Measurements from ENCODE around the gene RPL7A. TPM values are rescaled to one million over a fixed set of nuclear protein-coding genes. Genes with fewer than 3 reads are reported as not detected.

RPL7A gene
- polyA plus RNA-seq, 1 experiment, result 2,708 TPM

DNA sequence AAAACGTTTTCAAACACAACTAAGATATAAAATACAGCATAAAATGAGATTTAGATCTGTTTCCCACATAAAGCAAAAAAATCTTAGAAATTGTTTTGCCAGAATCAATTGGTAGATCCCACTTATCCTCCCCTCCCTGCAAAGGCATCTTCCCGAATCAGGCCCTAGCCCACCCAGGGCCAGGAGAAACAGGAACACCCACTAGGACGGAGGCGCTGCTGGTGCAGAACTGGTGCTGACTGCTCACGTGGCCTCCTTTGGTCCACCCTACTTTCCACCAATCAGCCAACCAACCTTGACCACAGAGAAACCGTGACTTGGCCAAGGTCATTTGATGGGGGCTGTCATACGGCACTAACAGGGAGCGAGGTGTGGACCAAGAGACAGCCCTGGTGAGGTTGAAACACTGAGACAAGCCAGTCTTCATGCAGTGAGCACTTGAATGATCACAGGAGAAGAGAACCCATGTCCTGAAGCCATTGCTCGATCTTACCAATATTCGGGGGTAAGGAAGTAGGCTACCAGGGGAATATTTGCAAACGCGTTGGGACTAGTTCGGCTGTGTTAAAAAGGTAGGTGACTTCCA lies 13.6 kb downstream of the RPL7A start:
- no peaks in the 10 kb centered on the region; the same call in 1 of the 2 replicates for H3K9me3 ChIP-seq (ENCODE audit: control insufficient read depth, insufficient read depth, low read length)
- TF ChIP-seq CTCF (IDR thresholded peaks at IDR 0.05; ENCODE audit: low read depth, low read length), result no peak
- no peak overlapping the region for H3K27ac ChIP-seq (ENCODE audit: low read depth, low read length)
- CTCF ChIA-PET, result no interaction called here
- H3K27me3 ChIP-seq (ENCODE audit: control insufficient read depth, insufficient read depth, low read length), result no peaks in the 10 kb centered on the region
- POLR2A ChIA-PET, result interaction anchor here (0.7 to 2.1 kb wide), 2 partner anchors 9 to 14 kb away, joined by 3 to 10 read pairs; partner anchors contain the start of genes MED22 and RPL7A
- no peak overlapping the region for H3K4me3 ChIP-seq (ENCODE audit: low read depth, low read length)
- no peak for DNase-seq (ENCODE audit: low read depth, low spot score)

- DNase-seq (ENCODE audit: low read depth, low spot score), result no peak
- H3K27me3 ChIP-seq (ENCODE audit: control insufficient read depth, insufficient read depth, low read length), result no peaks in the 10 kb centered on the region
- H3K9me3 ChIP-seq (ENCODE audit: control insufficient read depth, insufficient read depth, low read length), result no peaks in the 10 kb centered on the region
- ChIA-PET CTCF (no interaction called here), POLR2A (interaction anchor here (0.7 to 2.0 kb wide), 3 partner anchors 9 to 15 kb away, joined by 3 to 11 read pairs (median 6); partner anchors contain the start of genes MED22 and RPL7A)
- no peak overlapping the region for H3K27ac ChIP-seq (ENCODE audit: low read depth, low read length)
- no peak for TF ChIP-seq CTCF (IDR thresholded peaks at IDR 0.05; ENCODE audit: low read depth, low read length)
- H3K4me3 ChIP-seq (ENCODE audit: low read depth, low read length), result no peak overlapping the region
Measured at GRCh38 chr9:133362359-133363044, 14.5 kb downstream of the RPL7A start.

- Histone ChIP-seq H3K4me3 (ENCODE audit: low read depth, low read length) (no peak overlapping the region), H3K27me3 (ENCODE audit: control insufficient read depth, insufficient read depth, low read length) (no peaks in the 10 kb centered on the region), H3K27ac (ENCODE audit: low read depth, low read length) (no peak overlapping the region), H3K9me3 (ENCODE audit: control insufficient read depth, insufficient read depth, low read length) (no peaks in the 10 kb centered on the region)
- DNase-seq (ENCODE audit: low read depth, low spot score), result no peak
- no peak for TF ChIP-seq CTCF (IDR thresholded peaks at IDR 0.05; ENCODE audit: low read depth, low read length)
- CTCF ChIA-PET, result no interaction called here
- POLR2A ChIA-PET, result interaction anchor here (0.9 to 1.7 kb wide), 2 partner anchors 11 to 19 kb away, joined by 3 to 4 read pairs; partner anchors contain the start of genes MED22, RPL7A and SURF1
Measured at GRCh38 chr9:133366435-133366834, 18.4 kb downstream of the RPL7A start.

GRCh38 chr9:133367221-133367620 lies 19.2 kb downstream of the RPL7A start:
- Histone ChIP-seq H3K27me3 (ENCODE audit: control insufficient read depth, insufficient read depth, low read length) (no peaks in the 10 kb centered on the region), H3K9me3 (ENCODE audit: control insufficient read depth, insufficient read depth, low read length) (no peaks in the 10 kb centered on the region), H3K27ac (ENCODE audit: low read depth, low read length) (no peak overlapping the region), H3K4me3 (ENCODE audit: low read depth, low read length) (no peak overlapping the region)
- no peak for DNase-seq (ENCODE audit: low read depth, low spot score)
- CTCF ChIA-PET, result no interaction called here
- no peak for TF ChIP-seq CTCF (IDR thresholded peaks at IDR 0.05; ENCODE audit: low read depth, low read length)
- POLR2A ChIA-PET, result interaction anchor here (1.7 kb wide), 1 partner anchor 19 kb away, joined by 4 read pairs; the partner anchor contains the start of genes MED22 and RPL7A

GRCh38 chr9:133367778-133368177 lies 19.8 kb downstream of the RPL7A start:
- no peak overlapping the region for H3K27ac ChIP-seq (ENCODE audit: low read depth, low read length)
- no peak for DNase-seq (ENCODE audit: low read depth, low spot score)
- TF ChIP-seq CTCF (IDR thresholded peaks at IDR 0.05; ENCODE audit: low read depth, low read length), result no peak
- no peak overlapping the region for H3K4me3 ChIP-seq (ENCODE audit: low read depth, low read length)
- no peaks in the 10 kb centered on the region for H3K9me3 ChIP-seq (ENCODE audit: control insufficient read depth, insufficient read depth, low read length)
- ChIA-PET POLR2A (interaction anchor here (1.7 kb wide), 1 partner anchor 20 kb away, joined by 4 read pairs; the partner anchor contains the start of genes MED22 and RPL7A), CTCF (no interaction called here)
- no peaks in the 10 kb centered on the region for H3K27me3 ChIP-seq (ENCODE audit: control insufficient read depth, insufficient read depth, low read length)

Measured in AG04450 (cell line).